Stimulated activated CD8-positive, alpha-beta memory T cell treated with anti-CD3 and anti-CD28 coated beads, Interleukin-4, amount 100 ng/mL, for 48 hours (primary cell): ENCODE measurements around the gene SLC35D1.

ENCODE experiments used
- DNase-seq: peaks from one replicate; pipeline ENCODE4 v3.0.0-alpha.2; 2020

SLC35D1 gene

DNA sequence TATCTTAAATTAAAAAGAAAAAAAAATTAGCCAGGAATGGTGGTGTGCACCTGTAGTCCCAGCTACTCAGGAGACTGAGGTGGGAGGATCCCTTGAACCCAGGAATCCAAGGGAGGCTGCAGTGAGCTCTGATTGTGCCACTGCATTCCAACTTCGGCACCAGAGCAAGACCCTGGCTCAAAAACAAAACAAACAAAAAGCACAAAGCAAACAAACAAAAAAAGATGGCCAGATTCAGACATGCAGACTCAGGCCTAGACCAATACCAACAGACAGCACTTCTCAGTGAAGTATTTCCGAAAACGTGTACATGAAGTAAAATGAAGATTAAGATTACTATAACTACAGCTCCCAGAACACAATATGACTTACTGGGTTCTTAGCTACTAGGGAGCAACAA, 10.6 kb downstream of the SLC35D1 start:
- no peak for DNase-seq

DNA sequence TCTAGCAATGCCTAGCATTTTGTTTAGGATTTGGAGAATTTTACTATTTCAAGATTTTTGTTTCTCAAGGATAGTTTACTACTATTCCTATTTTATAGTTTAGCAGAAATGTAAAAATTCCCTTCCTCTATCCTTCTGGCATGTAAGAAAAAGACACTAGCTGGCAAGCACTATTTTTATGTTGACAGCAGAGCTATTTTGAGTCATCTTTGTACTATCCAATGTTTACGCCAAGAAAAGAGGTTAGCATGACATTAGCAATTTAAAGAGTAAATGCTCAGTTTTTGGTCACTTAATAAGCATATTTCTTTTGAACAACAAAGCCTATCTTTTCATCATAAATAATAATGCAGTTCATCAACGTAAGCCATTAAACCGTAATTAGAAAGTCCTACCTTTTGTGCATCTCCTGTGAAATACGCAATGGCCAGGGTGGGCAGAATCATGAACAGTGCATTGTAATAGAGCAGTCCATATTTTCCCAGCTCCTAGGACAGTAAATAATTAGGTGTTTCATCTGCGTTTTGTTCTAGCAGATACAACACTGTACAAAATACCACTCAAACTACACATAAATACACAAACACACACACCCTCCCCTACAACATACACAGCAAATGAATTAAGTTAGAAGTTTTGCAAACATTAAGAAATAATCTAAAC, 12.0 kb downstream of the SLC35D1 start:
- no peak for DNase-seq

DNA sequence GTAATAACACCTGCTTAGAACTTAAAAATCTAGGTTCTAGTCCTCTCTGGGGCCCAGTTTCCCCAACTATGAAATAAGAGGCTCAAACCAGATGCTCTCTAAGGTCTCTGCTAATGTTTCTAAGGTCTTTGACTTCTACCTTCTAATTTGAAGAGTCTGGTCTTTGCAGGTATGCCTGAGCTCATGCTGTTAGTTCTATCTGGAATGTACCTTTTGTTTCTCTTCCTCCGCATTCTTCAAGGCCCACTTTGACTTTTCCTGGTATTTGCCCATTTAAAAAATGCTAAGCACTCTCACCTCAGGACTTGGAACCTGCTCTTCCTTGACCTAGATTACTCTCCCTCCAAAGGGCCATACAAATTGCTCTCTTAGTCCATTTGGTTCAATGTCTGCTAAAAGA, 13.5 kb downstream of the SLC35D1 start:
- no peak for DNase-seq

DNA sequence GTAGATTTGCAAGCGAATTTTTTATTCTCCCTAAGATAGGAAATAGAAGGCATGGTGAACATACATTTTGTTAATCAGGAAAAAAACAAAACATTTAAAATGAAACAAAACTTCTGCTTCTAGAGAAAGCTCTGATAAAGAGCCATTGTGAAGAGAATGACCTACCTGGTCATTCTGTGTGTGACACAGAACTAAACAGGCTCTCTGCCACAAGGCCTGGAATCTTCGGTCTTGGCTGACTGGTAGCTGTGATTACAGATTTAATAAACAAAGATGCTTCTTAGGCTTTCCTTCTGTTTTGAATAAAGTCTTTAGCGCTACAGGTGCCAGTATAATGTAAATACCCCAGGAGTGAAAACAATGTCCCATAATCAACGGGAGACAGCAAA, 22.1 kb downstream of the SLC35D1 start:
- DNase-seq: no peak

- DNase-seq: no peak
Measured at GRCh38 chr1:67031121-67031858, 22.7 kb downstream of the SLC35D1 start.

DNA sequence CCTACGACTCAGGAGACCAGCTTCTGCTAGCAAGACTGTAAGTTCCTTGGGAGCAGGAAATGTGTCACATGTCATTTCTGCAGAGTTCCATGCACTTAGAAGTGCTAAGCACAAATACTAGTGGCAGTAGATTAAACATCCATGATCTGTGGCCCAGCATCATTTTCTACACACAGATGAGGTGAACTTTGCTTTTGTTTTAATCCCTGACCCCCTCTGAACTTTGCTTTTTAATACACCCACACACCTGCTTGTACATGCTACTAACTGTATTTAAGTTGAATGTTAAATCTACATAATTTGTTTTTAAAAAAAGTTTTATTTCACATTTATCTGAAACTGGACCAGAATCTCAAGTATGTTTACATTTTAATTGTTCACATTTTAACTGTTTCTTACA, 24.5 kb downstream of the SLC35D1 start:
- no peak for DNase-seq

DNA sequence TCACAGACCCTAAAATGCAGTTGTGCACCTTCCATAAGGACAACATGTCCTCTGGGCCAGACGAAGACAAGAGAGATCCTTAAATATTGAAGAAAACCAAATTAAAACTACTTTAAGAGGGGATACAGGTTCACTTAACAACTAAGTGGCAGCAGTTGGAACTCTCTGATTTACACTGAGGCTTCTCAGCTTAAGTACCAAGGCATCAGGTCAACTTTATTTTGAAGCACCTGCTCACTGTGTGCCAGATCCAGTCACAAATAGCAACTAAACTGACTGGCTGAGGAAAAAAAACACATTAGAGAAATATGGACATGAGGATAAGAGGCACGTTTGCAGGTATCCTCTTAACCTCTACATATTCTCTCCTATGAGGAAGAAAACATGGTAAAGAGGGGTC, 33.2 kb downstream of the SLC35D1 start:
- DNase-seq: no peak

DNA sequence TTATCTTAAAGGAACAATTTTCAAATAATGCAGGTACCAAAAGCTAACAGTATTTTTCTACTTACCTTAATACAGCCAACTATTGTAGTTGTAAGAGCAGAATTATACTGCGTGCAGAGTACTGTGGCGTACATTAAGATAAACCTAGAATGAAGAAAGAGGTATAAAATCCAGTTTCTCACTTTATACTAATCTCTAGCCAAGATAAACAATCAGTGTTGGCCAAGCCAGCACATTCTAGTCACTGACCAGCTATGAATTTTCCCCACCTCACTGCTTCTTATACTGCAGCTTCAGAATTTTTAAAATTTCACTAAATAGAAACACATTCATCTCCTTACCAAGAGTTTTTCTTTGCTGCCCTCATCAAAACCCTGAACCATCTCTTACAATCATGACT, 33.6 kb downstream of the SLC35D1 start:
- no peak for DNase-seq

DNA sequence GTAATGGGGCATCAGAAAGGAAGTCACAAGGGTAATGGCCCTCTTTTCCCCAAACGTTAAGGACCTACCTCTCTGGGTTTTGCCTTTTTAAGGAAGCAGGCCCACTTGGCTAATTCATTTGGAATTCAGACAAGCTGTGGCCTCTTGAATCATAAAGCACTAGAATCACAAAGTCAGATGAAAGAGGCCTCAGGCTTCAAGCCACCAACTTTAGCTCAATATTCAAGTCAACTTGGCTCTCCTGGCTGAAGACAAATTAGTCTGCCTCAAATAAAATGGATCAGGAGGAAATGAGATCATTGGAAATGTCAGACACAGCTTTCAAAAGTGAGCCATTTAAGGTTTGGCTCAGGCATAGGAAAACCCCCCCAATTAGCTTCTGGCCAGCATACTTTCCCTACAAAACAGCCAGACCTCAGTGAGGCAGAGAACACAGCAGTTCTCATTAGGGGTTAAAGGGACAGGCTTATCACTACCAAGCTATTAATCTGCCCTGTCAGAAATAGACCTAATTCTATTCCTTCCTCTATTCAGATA, 34.3 kb downstream of the SLC35D1 start:
- DNase-seq: no peak

GRCh38 chr1:67019121-67019520, 34.8 kb downstream of the SLC35D1 start:
- DNase-seq: no peak

GRCh38 chr1:67018574-67018973, 35.4 kb downstream of the SLC35D1 start:
- no peak for DNase-seq

- DNase-seq: no peak
Measured at GRCh38 chr1:67013573-67013972, 40.4 kb downstream of the SLC35D1 start.

GRCh38 chr1:67009792-67010191, 44.2 kb downstream of the SLC35D1 start:
- no peak for DNase-seq

- DNase-seq: no peak
Measured at GRCh38 chr1:67005068-67005467, 48.9 kb downstream of the SLC35D1 start.

DNA sequence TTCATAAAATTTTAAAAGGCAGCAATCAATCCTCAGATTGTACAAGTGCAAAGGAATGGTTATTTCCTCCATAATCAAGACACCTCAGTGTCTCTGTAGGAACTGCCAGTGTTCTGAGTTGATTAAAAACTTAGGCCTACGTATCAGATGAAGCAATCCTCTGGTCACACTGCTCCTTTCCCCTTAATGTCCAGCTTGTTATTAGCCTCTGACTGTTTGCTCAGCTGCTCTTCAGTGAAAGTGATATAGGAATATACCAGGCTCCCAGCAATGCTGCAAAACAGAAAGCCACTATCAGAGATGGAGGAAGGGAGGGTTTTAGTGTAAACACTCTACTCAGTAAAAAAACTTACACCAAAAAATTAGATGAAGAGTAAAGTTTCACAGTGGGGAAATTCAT, 49.8 kb downstream of the SLC35D1 start:
- no peak for DNase-seq

GRCh38 chr1:67001682-67002425, 52.1 kb downstream of the SLC35D1 start:
- DNase-seq: no peak

DNA sequence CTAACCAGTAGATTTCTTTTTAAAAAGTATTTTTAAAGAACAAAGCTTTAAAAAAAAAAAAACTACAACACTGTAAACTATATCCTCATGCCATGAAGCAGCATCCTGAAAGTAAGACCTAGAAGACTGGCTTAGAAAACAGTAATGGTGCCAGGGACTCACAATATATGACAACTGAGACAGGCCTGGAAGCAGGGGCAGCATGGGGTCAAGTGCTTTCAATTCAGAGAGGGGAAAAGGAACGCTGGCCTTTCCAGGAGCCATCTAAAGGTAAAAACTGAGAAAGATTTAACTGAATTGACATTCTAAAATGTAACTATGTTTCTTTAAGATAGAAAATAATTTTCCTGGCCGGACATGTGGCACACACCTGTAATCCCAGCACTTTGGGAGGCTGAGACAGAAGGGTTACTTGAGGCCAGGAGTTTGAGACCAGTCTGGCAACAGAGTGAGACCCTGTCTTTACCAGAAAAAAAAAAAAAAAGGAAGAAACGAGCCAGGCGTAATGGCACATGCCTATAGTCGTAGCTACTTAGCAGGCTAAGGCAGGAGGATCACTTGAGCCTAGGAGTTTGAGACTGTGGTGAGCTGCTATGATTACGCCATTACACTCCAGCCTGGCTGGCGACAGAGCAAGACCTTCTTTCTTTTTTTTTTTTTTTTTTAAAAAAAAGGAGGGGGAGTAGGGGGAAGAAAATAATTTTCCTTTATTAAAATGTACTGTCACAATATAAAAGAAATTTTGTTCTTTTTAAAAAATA, 54.1 kb downstream of the SLC35D1 start:
- no peak for DNase-seq

GRCh38 chr1:66998972-66999371, 55.0 kb downstream of the SLC35D1 start:
- no peak for DNase-seq

GRCh38 chr1:66996018-66996682, 57.8 kb downstream of the SLC35D1 start:
- peak; percentile 66 for DNase-seq

- no peak for DNase-seq
Measured at GRCh38 chr1:66993076-66993475, 60.9 kb downstream of the SLC35D1 start.

- DNase-seq: no peak
Measured at GRCh38 chr1:66985835-66986234, 68.1 kb downstream of the SLC35D1 start.

DNA sequence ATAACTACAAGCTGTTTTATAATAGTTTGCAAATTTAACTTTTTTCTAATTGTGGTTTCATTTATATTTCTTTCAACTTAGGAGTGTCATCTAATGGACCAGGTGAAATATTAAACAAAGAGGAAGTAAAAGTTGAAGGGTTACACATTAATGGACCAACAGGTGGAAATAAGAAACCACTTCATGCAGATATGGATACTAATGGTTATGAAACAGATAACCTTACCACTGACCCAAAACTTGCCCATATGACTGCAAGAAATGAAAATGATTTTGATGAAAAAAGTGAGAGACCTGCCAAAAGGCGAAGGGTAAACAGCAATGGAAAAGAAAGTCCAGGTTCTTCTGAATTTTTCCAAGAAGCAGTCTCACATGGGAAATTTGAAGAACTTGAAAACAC, 69.5 kb downstream of the SLC35D1 start:
- DNase-seq: no peak
